ENCODE measurements around the gene ARIH2. TPM values are rescaled to one million over a fixed set of nuclear protein-coding genes. Genes with fewer than 3 reads are reported as not detected.

ARIH2 gene
- total and polyA plus RNA-seq, 8 donors, result 29.8 to 202 (median 51.5) TPM

GRCh38 chr3:48935530-48935929, 16.9 kb downstream of the ARIH2 start:
- 83 to 92% (median 90%) methylated on average over 4 of the region's 4 CpGs for WGBS, 5 donors
- intact Hi-C loops (cut with DNase I; ENCODE audit: low total_unique reads), result no loop called here
- H3K27me3 ChIP-seq, result no peaks in the 10 kb centered on the region
- no peak overlapping the region for H3K4me3 ChIP-seq
- TF ChIP-seq EP300 (IDR thresholded peaks at IDR 0.05), result no peak
- no peak for TF ChIP-seq POLR2AphosphoS5 (IDR thresholded peaks at IDR 0.05)
- TF ChIP-seq POLR2A (IDR thresholded peaks at IDR 0.05), result no peak
- TF ChIP-seq CTCF (IDR thresholded peaks at IDR 0.05), result no peak
- no peaks in the 10 kb centered on the region for H3K9me3 ChIP-seq
- no peak overlapping the region for H3K27ac ChIP-seq
- peaks cover under 1 to 56% (median 24%) of the 10 kb centered on the region in 4 donors for H3K4me1 ChIP-seq
- no peak for DNase-seq
- peaks cover 6 to 54% (median 38%) of the 10 kb centered on the region in 4 donors for H3K36me3 ChIP-seq

GRCh38 chr3:48938156-48938555, 19.5 kb downstream of the ARIH2 start:
- intact Hi-C loops (cut with DNase I; ENCODE audit: low total_unique reads), result no loop called here
- H3K27ac ChIP-seq, result no peak overlapping the region
- no peak overlapping the region for H3K4me3 ChIP-seq
- no peaks in the 10 kb centered on the region for H3K9me3 ChIP-seq
- H3K36me3 ChIP-seq, result peaks cover 6 to 39% (median 29%) of the 10 kb centered on the region in 4 donors
- H3K27me3 ChIP-seq, result no peaks in the 10 kb centered on the region
- no peak for DNase-seq
- peaks cover 0 to 36% (median 12%) of the 10 kb centered on the region in 4 donors for H3K4me1 ChIP-seq
- no peak for TF ChIP-seq CTCF (IDR thresholded peaks at IDR 0.05)
- no peak for TF ChIP-seq EP300 (IDR thresholded peaks at IDR 0.05)
- no peak for TF ChIP-seq POLR2A (IDR thresholded peaks at IDR 0.05)
- TF ChIP-seq POLR2AphosphoS5 (IDR thresholded peaks at IDR 0.05), result no peak

- H3K36me3 ChIP-seq, result peaks cover 3 to 34% (median 24%) of the 10 kb centered on the region in 4 donors
- H3K4me3 ChIP-seq, result no peak overlapping the region
- TF ChIP-seq POLR2AphosphoS5 (IDR thresholded peaks at IDR 0.05) (no peak), EP300 (IDR thresholded peaks at IDR 0.05) (no peak), POLR2A (IDR thresholded peaks at IDR 0.05) (no peak), CTCF (IDR thresholded peaks at IDR 0.05) (no peak)
- 90 to 98% (median 92%) methylated on average over 3 of the region's 3 CpGs for WGBS, 5 donors
- peaks cover 0 to 36% (median 12%) of the 10 kb centered on the region in 4 donors for H3K4me1 ChIP-seq
- no peak for DNase-seq
- no peaks in the 10 kb centered on the region for H3K9me3 ChIP-seq
- H3K27ac ChIP-seq, result no peak overlapping the region
- H3K27me3 ChIP-seq, result no peaks in the 10 kb centered on the region
- intact Hi-C loops (cut with DNase I; ENCODE audit: low total_unique reads), result no loop called here
Measured at GRCh38 chr3:48938689-48939088, 20.0 kb downstream of the ARIH2 start.

- TF ChIP-seq POLR2AphosphoS5 (IDR thresholded peaks at IDR 0.05) (no peak), CTCF (IDR thresholded peaks at IDR 0.05) (no peak), POLR2A (IDR thresholded peaks at IDR 0.05) (no peak), EP300 (IDR thresholded peaks at IDR 0.05) (no peak)
- H3K9me3 ChIP-seq, result no peaks in the 10 kb centered on the region
- 88 to 96% (median 92%) methylated on average over 2 of the region's 2 CpGs for WGBS, 5 donors
- no peak overlapping the region for H3K4me3 ChIP-seq
- peaks cover 0 to 26% (median 11%) of the 10 kb centered on the region in 4 donors for H3K4me1 ChIP-seq
- DNase-seq, result no peak
- H3K27ac ChIP-seq, result no peak overlapping the region
- intact Hi-C loops (cut with DNase I; ENCODE audit: low total_unique reads), result no loop called here
- peaks cover 0 to 11% (median 6%) of the 10 kb centered on the region in 4 donors for H3K36me3 ChIP-seq
- no peaks in the 10 kb centered on the region for H3K27me3 ChIP-seq
Measured at GRCh38 chr3:48945432-48945831, 26.8 kb downstream of the ARIH2 start.

Measured in stomach (tissue), 9 donors.